NCI-H226 (cell line): Measurements from ENCODE around the gene ZNF597.
A peak's percentile ranks its signal among the peaks of the same experiment; 100 is the strongest.

Source experiments
- DNase-seq: peaks from one replicate; pipeline ENCODE4 v3.0.0-alpha.2; 2015

ZNF597 gene

GRCh38 chr16:3444032-3444388 is 706 bp upstream of the ZNF597 start:
- DNase-seq, result peak; percentile 77

- DNase-seq, result no peak
Measured at GRCh38 chr16:3439637-3440036, 3.7 kb downstream of the ZNF597 start.

GRCh38 chr16:3434373-3434772 is 8.9 kb downstream of the ZNF597 start:
- no peak for DNase-seq

GRCh38 chr16:3431779-3432219 is 11.5 kb downstream of the ZNF597 start:
- no peak for DNase-seq

GRCh38 chr16:3413730-3414379 is 29.4 kb downstream of the ZNF597 start:
- DNase-seq, result no peak

GRCh38 chr16:3408561-3409197 is 34.6 kb downstream of the ZNF597 start:
- DNase-seq, result no peak

- DNase-seq, result no peak
Measured at GRCh38 chr16:3401719-3402397, 41.4 kb downstream of the ZNF597 start.

GRCh38 chr16:3400779-3401688 is 42.3 kb downstream of the ZNF597 start, which contains the start of the genes ZNF174 and ZSCAN32:
Gene ZNF174 (plus strand): TSS chr16:3401215. CDS start chr16:3402005, 790 bp downstream.
Gene ZSCAN32 (minus strand): TSS chr16:3401004. CDS start chr16:3397557, 3,447 bp downstream.
- DNase-seq, result peak; percentile 99

- no peak for DNase-seq
Measured at GRCh38 chr16:3400446-3400778, 42.9 kb downstream of the ZNF597 start.

GRCh38 chr16:3389663-3390338 is 53.5 kb downstream of the ZNF597 start:
- DNase-seq, result no peak

- DNase-seq, result no peak
Measured at GRCh38 chr16:3388325-3388724, 55.0 kb downstream of the ZNF597 start.

GRCh38 chr16:3383045-3383448 is 60.3 kb downstream of the ZNF597 start:
- no peak for DNase-seq
